ENCODE measurements around the gene MED14. TPM values are rescaled to one million over a fixed set of nuclear protein-coding genes. Genes with fewer than 3 reads are reported as not detected.

MED14 gene
- total RNA-seq, 1 experiment from 2014 or later = 18.9 TPM

- no peak overlapping the region for H3K27ac ChIP-seq
- H3K4me1 ChIP-seq (replicated peaks) = peaks cover 6% of the 10 kb centered on the region
- H3K36me3 ChIP-seq = peaks cover 10% of the 10 kb centered on the region; the same call in 1 of the 2 replicates
- no peaks in the 10 kb centered on the region for H3K9me3 ChIP-seq (replicated peaks)
- no peaks in the 10 kb centered on the region for H3K27me3 ChIP-seq (replicated peaks)
- H3K4me3 ChIP-seq = no peak overlapping the region
- DNase-seq (ENCODE audit: low read depth in 1 of 2, low spot score in 2 of 2) = no peak
These were observed 13.7 kb downstream of the MED14 start for GRCh38 chrX:40721489-40722106.

- peaks cover 6% of the 10 kb centered on the region for H3K4me1 ChIP-seq (replicated peaks)
- H3K9me3 ChIP-seq (replicated peaks) = no peaks in the 10 kb centered on the region
- H3K4me3 ChIP-seq = no peak overlapping the region
- H3K36me3 ChIP-seq = peaks cover 7% of the 10 kb centered on the region; the same call in 1 of the 2 replicates
- no peak for DNase-seq (ENCODE audit: low read depth in 1 of 2, low spot score in 2 of 2)
- H3K27me3 ChIP-seq (replicated peaks) = no peaks in the 10 kb centered on the region
- H3K27ac ChIP-seq = no peak overlapping the region
These were observed 14.6 kb downstream of the MED14 start for GRCh38 chrX:40720792-40721191.

GRCh38 chrX:40720339-40720738 lies 15.0 kb downstream of the MED14 start:
- Histone ChIP-seq H3K4me1 (replicated peaks) (peaks cover 6% of the 10 kb centered on the region), H3K36me3 (peaks cover 7% of the 10 kb centered on the region; the same call in 1 of the 2 replicates), H3K27ac (no peak overlapping the region), H3K27me3 (replicated peaks) (no peaks in the 10 kb centered on the region), H3K9me3 (replicated peaks) (no peaks in the 10 kb centered on the region), H3K4me3 (no peak overlapping the region)
- no peak for DNase-seq (ENCODE audit: low read depth in 1 of 2, low spot score in 2 of 2)

- Histone ChIP-seq H3K27me3 (replicated peaks) (no peaks in the 10 kb centered on the region), H3K4me1 (replicated peaks) (peaks cover 6% of the 10 kb centered on the region), H3K9me3 (replicated peaks) (no peaks in the 10 kb centered on the region), H3K36me3 (peaks cover 7% of the 10 kb centered on the region; the same call in 1 of the 2 replicates), H3K4me3 (no peak overlapping the region), H3K27ac (no peak overlapping the region)
- DNase-seq (ENCODE audit: low read depth in 1 of 2, low spot score in 2 of 2) = no peak
These were observed 15.6 kb downstream of the MED14 start for GRCh38 chrX:40719731-40720130.

- H3K4me1 ChIP-seq (replicated peaks) = peaks cover 6% of the 10 kb centered on the region
- no peak for DNase-seq (ENCODE audit: low read depth in 1 of 2, low spot score in 2 of 2)
- H3K9me3 ChIP-seq (replicated peaks) = no peaks in the 10 kb centered on the region
- H3K27ac ChIP-seq = no peak overlapping the region
- H3K27me3 ChIP-seq (replicated peaks) = no peaks in the 10 kb centered on the region
- no peak overlapping the region for H3K4me3 ChIP-seq
- peaks cover 7% of the 10 kb centered on the region; the same call in 1 of the 2 replicates for H3K36me3 ChIP-seq
These were observed 16.1 kb downstream of the MED14 start for GRCh38 chrX:40719218-40719617.

GRCh38 chrX:40709395-40709794 lies 25.9 kb downstream of the MED14 start:
- no peak overlapping the region for H3K27ac ChIP-seq
- no peak overlapping the region for H3K4me3 ChIP-seq
- H3K36me3 ChIP-seq = peaks cover 25% of the 10 kb centered on the region
- no peaks in the 10 kb centered on the region for H3K4me1 ChIP-seq (replicated peaks)
- H3K9me3 ChIP-seq (replicated peaks) = no peaks in the 10 kb centered on the region
- H3K27me3 ChIP-seq (replicated peaks) = no peaks in the 10 kb centered on the region
- DNase-seq (ENCODE audit: low read depth in 1 of 2, low spot score in 2 of 2) = no peak

GRCh38 chrX:40705658-40706312 lies 29.6 kb downstream of the MED14 start:
- DNase-seq (ENCODE audit: low read depth in 1 of 2, low spot score in 2 of 2) = no peak
- Histone ChIP-seq H3K36me3 (peaks cover 21% of the 10 kb centered on the region; the same call in 1 of the 2 replicates), H3K4me1 (replicated peaks) (no peaks in the 10 kb centered on the region), H3K27me3 (replicated peaks) (no peaks in the 10 kb centered on the region), H3K27ac (no peak overlapping the region), H3K4me3 (no peak overlapping the region), H3K9me3 (replicated peaks) (no peaks in the 10 kb centered on the region)

GRCh38 chrX:40700640-40701342 lies 34.6 kb downstream of the MED14 start:
- H3K36me3 ChIP-seq = peaks cover 10% of the 10 kb centered on the region

GRCh38 chrX:40698851-40699250 lies 36.5 kb downstream of the MED14 start:
- no peaks in the 10 kb centered on the region for H3K9me3 ChIP-seq (replicated peaks)
- peaks cover 8% of the 10 kb centered on the region for H3K36me3 ChIP-seq
- no peaks in the 10 kb centered on the region for H3K4me1 ChIP-seq (replicated peaks)
- no peak overlapping the region for H3K4me3 ChIP-seq
- DNase-seq (ENCODE audit: low read depth in 1 of 2, low spot score in 2 of 2) = no peak
- H3K27me3 ChIP-seq (replicated peaks) = no peaks in the 10 kb centered on the region
- no peak overlapping the region for H3K27ac ChIP-seq

More at GRCh38 chrX:40700640-40701342, 34.6 kb downstream of the MED14 start:
- no peak for DNase-seq (ENCODE audit: low read depth in 1 of 2, low spot score in 2 of 2)
- Histone ChIP-seq H3K4me3 (no peak overlapping the region), H3K27me3 (replicated peaks) (no peaks in the 10 kb centered on the region), H3K27ac (no peak overlapping the region), H3K4me1 (replicated peaks) (no peaks in the 10 kb centered on the region), H3K9me3 (replicated peaks) (no peaks in the 10 kb centered on the region)

- H3K36me3 ChIP-seq = peaks cover 7% of the 10 kb centered on the region
- no peaks in the 10 kb centered on the region for H3K4me1 ChIP-seq (replicated peaks)
- no peaks in the 10 kb centered on the region for H3K27me3 ChIP-seq (replicated peaks)
- H3K4me3 ChIP-seq = no peak overlapping the region
- no peak overlapping the region for H3K27ac ChIP-seq
- no peak for DNase-seq (ENCODE audit: low read depth in 1 of 2, low spot score in 2 of 2)
- H3K9me3 ChIP-seq (replicated peaks) = no peaks in the 10 kb centered on the region
These were observed 40.5 kb downstream of the MED14 start for GRCh38 chrX:40694802-40695201.

GRCh38 chrX:40688929-40689328 lies 46.4 kb downstream of the MED14 start:
- Histone ChIP-seq H3K9me3 (replicated peaks) (no peaks in the 10 kb centered on the region), H3K4me1 (replicated peaks) (no peaks in the 10 kb centered on the region), H3K4me3 (no peak overlapping the region), H3K27ac (no peak overlapping the region), H3K36me3 (peaks cover 19% of the 10 kb centered on the region), H3K27me3 (replicated peaks) (no peaks in the 10 kb centered on the region)
- DNase-seq (ENCODE audit: low read depth in 1 of 2, low spot score in 2 of 2) = no peak

GRCh38 chrX:40687169-40687568 lies 48.2 kb downstream of the MED14 start:
- H3K36me3 ChIP-seq = peaks cover 19% of the 10 kb centered on the region
- no peak for DNase-seq (ENCODE audit: low read depth in 1 of 2, low spot score in 2 of 2)

GRCh38 chrX:40685362-40685918 lies 49.9 kb downstream of the MED14 start:
- no peak overlapping the region for H3K4me3 ChIP-seq
- H3K27ac ChIP-seq = no peak overlapping the region
- H3K36me3 ChIP-seq = peaks cover 15% of the 10 kb centered on the region
- no peak for DNase-seq (ENCODE audit: low read depth in 1 of 2, low spot score in 2 of 2)
- H3K27me3 ChIP-seq (replicated peaks) = no peaks in the 10 kb centered on the region
- H3K4me1 ChIP-seq (replicated peaks) = no peaks in the 10 kb centered on the region
- no peaks in the 10 kb centered on the region for H3K9me3 ChIP-seq (replicated peaks)

More at GRCh38 chrX:40687169-40687568, 48.2 kb downstream of the MED14 start:
- no peak overlapping the region for H3K27ac ChIP-seq
- H3K27me3 ChIP-seq (replicated peaks) = no peaks in the 10 kb centered on the region
- H3K4me3 ChIP-seq = no peak overlapping the region
- no peaks in the 10 kb centered on the region for H3K9me3 ChIP-seq (replicated peaks)
- H3K4me1 ChIP-seq (replicated peaks) = no peaks in the 10 kb centered on the region

GRCh38 chrX:40684092-40684491 lies 51.2 kb downstream of the MED14 start:
- peaks cover 15% of the 10 kb centered on the region for H3K36me3 ChIP-seq

More at GRCh38 chrX:40684092-40684491, 51.2 kb downstream of the MED14 start:
- Histone ChIP-seq H3K4me1 (replicated peaks) (no peaks in the 10 kb centered on the region), H3K27me3 (replicated peaks) (no peaks in the 10 kb centered on the region), H3K27ac (no peak overlapping the region), H3K9me3 (replicated peaks) (no peaks in the 10 kb centered on the region), H3K4me3 (no peak overlapping the region)
- no peak for DNase-seq (ENCODE audit: low read depth in 1 of 2, low spot score in 2 of 2)

Measured in SJSA1 (cell line).